ENCODE results near the gene SH3BP2.

DNA sequence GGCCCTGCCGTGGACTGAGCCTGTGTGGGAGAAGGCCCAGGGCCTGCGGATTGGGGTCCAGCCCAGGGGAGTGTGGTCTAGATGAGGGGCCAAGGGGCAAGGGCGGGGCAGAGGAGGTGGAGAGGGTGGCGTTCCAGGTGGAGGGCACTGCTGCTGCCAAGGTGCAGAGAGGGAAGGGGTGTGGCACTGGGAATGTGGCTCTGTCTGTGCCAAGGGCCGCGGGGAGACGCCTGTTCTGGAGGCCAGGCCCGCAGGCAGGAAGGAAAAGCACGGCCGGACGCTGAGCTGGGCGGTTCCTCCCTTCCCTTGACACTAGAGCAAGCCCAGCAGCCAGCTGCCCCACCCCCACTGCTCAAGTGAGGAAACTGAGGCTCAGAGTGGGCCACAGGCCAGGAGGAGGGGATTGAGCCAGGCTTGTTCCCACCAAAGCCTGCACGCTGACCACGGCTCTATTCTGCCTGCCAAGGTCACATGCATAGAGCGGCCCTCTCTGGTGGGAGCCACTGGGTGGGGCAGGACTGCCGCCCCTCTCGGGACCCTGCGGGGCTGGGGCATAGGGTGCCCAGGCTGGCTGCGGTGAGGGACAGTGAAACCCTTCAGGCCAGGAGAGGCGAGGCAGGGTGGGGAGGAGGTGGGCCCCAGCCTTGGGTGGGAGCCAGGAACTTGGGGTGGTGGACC is 13.0 kb downstream of the SH3BP2 start:
- no peak for TF ChIP-seq EP300 (IDR thresholded peaks at IDR 0.05)
- TF ChIP-seq, protein P1, sequence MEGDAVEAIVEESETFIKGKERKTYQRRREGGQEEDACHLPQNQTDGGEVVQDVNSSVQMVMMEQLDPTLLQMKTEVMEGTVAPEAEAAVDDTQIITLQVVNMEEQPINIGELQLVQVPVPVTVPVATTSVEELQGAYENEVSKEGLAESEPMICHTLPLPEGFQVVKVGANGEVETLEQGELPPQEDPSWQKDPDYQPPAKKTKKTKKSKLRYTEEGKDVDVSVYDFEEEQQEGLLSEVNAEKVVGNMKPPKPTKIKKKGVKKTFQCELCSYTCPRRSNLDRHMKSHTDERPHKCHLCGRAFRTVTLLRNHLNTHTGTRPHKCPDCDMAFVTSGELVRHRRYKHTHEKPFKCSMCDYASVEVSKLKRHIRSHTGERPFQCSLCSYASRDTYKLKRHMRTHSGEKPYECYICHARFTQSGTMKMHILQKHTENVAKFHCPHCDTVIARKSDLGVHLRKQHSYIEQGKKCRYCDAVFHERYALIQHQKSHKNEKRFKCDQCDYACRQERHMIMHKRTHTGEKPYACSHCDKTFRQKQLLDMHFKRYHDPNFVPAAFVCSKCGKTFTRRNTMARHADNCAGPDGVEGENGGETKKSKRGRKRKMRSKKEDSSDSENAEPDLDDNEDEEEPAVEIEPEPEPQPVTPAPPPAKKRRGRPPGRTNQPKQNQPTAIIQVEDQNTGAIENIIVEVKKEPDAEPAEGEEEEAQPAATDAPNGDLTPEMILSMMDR (IDR thresholded peaks at IDR 0.05): no peak
